ENCODE results near the gene RNF149.

DNA sequence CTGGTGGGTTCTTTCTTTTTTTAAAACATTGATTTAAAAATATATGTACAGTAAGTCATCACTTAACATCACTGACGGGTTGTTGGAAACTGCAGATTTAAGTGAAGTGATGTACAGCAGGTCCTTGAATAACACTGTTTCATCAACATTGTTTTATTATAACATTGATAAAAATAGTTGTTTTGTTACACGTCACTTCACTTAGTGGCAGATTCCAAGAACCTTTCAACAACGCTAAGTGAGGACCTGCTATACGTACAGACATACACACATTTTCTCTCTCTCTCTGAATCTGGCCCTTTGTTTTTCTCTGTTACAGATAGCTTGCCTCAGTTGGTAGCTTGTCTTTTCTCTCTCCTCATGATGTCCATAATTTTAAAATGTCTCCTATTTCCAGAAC, 46.4 kb downstream of the RNF149 start:
- TF ChIP-seq POLR2A (IDR thresholded peaks at IDR 0.05; ENCODE audit: low read depth, low read length): no peak
- no peak for TF ChIP-seq TAF1 (IDR thresholded peaks at IDR 0.05; ENCODE audit: borderline replicate concordance, low read depth, low read length)
- no peak for TF ChIP-seq POLR2AphosphoS5 (IDR thresholded peaks at IDR 0.05; ENCODE audit: low read depth, low read length)

All from GM12892 (cell line).